Esophagus muscularis mucosa (tissue), 4 donors: Measurements from ENCODE around the gene NT5C.

Experiments
- EP300 ChIP-seq: sonication (generic); formaldehyde crosslinking; IDR thresholded peaks from one replicate; pipeline ENCODE4 v1.6.1; 2017; ENCODE audit warnings: antibody characterized with exemption
- POLR2A ChIP-seq: fragments of 450-650 bp; IDR thresholded peaks from one replicate; pipeline ENCODE4 v1.6.1; 2017; ENCODE audit warnings: antibody characterized with exemption, moderate library complexity, mild to moderate bottlenecking, low read depth
- POLR2AphosphoS5 ChIP-seq, 2 donors: sonication (generic); formaldehyde crosslinking; IDR thresholded peaks; one replicate each; pipeline ENCODE4 v1.6.1; 2017; ENCODE audit warnings: antibody characterized with exemption in 2 of 2
- TF ChIP-seq, protein P1 (sequence below), 3 experiments: fragments of 200-600 bp in 2 of 3; fragments of 450-650 bp in 1 of 3; sonication (generic) in 2 of 3; IDR thresholded peaks; one replicate each; pipeline ENCODE4 v1.5.1; 2017 to 2019; ENCODE audit warnings: antibody characterized with exemption in 3 of 3, mild to moderate bottlenecking in 2 of 3, moderate library complexity in 1 of 3

DNA sequence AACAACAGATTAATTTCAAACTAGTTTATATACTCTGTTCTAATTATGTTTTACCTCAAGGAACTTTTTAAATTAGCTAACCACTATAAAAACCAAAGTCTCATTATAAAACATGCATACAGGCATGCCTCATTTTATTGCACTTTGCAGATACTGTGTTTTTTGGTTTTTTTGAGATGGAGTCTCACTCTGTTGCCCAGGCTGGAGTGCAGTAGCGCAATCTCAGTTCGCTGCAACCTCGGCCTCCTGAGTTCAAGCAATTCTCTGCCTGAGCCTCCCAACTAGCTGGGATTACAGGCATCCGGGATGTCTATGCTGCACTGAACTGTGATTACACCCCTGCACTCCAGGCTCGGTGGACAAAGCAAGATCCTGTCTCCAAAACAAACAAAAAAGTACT is 31.5 kb upstream of the NT5C start:
- TF ChIP-seq POLR2A: no peak
- TF ChIP-seq, protein P1, sequence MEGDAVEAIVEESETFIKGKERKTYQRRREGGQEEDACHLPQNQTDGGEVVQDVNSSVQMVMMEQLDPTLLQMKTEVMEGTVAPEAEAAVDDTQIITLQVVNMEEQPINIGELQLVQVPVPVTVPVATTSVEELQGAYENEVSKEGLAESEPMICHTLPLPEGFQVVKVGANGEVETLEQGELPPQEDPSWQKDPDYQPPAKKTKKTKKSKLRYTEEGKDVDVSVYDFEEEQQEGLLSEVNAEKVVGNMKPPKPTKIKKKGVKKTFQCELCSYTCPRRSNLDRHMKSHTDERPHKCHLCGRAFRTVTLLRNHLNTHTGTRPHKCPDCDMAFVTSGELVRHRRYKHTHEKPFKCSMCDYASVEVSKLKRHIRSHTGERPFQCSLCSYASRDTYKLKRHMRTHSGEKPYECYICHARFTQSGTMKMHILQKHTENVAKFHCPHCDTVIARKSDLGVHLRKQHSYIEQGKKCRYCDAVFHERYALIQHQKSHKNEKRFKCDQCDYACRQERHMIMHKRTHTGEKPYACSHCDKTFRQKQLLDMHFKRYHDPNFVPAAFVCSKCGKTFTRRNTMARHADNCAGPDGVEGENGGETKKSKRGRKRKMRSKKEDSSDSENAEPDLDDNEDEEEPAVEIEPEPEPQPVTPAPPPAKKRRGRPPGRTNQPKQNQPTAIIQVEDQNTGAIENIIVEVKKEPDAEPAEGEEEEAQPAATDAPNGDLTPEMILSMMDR (IDR thresholded peaks at IDR 0.05): no peak
- no peak for TF ChIP-seq EP300
- no peak for TF ChIP-seq POLR2AphosphoS5 (IDR thresholded peaks at IDR 0.05)
